Femur (tissue), 1 donor: Measurements from ENCODE around the gene CPN2.

Experiments
- DNase-seq: peaks from one replicate; pipeline ENCODE4 v3.0.0-alpha.2; 2017

CPN2 gene

DNA sequence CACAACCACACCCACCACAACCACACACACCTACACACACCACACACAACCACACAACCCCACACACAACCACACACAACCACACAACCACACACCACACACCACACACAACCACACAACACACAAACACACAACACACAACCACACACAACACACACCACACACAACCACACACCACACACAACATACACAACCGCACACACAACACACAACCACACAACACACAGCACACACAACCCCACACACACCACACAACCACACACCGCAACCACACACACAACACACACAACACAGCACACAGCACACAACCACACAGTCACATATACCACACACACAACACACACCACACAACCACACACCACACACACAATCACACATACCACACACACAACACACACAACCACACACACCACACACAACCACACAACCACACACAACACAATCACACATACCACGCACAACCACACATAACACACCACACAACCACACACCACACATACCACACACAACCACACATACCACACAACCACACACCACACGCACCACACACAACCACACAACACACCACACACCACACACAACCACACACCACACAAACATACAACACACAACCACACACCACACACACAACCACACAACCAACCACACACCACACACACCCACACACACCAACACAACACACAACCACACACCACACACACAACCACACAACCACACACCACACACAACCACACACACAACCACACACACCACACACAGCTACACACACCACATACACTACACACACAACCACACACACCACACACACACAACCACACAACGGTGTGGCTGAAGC is 23.7 kb downstream of the CPN2 start:
- peak; percentile 28 for DNase-seq

DNA sequence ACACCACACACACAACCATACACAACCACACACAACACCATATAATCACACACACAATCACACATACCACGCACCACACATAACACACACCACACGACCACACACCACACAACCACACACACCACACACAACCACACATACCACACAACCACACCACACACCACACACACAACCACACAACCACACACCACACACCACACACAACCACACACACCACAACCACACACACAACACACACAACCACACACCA is 24.2 kb downstream of the CPN2 start:
- DNase-seq: no peak

DNA sequence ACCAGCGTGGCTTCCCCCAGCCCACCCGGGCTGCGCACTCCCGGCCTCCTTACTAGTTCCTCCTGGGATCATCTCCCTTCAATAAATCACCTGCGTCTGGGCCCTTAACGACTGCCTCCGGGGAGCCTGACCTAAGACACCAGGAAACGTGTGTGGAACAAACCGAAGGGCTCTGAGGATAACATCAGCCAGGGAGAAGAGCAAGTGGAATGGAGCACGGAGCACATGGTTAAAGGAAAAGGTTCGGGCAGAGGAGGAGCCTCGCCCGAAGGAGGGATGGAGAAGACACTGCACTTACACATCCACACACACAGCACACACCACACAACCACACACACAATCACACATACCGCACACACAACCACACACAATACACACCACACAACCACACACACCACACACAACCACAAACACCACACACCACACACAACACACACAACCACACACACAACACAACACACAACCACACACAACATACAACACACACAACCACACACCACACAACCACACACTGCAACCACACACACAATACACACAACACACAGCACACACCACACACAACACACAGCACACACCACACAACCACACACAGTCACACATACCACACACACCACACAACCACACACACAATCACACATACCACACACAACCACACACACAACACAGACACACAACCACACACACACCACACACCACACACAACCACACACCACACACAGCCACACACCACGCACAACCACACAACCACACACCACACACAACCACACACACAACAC is 24.7 kb downstream of the CPN2 start:
- no peak for DNase-seq

DNA sequence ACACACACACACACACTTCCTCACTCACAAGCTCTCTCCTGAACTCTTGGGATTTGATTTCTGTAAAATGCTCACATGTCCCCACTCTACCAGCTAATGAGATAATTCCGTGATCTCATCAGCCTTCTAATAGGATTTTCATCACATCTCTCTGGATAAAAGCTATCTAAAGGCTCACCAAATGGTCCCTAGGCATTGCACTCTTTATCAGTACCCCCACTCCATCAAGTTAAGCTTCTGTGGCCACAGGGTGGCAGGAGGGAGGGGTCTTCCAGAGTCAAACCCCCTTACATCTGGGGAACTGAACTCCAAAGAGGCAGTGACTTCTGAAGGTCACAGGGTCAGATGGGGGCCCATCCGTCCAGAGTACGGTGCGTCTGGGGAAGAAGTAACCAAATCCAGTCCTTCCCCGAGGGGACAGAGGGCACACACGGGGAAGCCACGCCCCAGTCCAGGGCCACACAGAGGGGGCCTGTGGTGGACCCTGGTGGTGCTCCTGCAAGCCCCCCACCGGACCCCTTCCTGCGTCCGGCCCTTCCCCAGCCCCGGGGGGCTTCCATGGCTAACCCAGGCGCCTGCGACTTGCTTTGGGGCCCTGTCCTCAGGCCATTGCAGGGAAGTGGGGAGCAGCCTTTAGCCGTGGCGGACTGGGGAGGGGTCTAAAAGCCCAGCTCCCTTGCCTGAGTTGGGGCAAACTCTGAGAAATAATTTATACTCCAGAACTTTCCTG is 25.5 kb downstream of the CPN2 start:
- DNase-seq: no peak

DNA sequence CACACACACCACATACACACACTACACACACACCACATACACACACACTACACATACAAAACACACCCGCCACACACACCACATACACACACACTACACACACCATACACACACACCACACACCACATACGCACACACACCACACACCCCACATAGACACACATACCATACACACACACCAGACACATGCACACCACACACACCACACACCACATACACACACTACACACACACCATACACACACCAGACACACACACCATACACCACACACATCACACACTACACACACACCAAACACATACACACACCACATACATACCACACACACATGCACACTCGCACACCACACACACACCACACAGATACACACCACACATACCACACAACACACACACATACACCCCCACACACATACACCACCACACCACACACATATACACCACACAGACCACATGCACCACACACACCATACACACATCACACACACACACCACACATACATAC is 26.3 kb downstream of the CPN2 start:
- no peak for DNase-seq

DNA sequence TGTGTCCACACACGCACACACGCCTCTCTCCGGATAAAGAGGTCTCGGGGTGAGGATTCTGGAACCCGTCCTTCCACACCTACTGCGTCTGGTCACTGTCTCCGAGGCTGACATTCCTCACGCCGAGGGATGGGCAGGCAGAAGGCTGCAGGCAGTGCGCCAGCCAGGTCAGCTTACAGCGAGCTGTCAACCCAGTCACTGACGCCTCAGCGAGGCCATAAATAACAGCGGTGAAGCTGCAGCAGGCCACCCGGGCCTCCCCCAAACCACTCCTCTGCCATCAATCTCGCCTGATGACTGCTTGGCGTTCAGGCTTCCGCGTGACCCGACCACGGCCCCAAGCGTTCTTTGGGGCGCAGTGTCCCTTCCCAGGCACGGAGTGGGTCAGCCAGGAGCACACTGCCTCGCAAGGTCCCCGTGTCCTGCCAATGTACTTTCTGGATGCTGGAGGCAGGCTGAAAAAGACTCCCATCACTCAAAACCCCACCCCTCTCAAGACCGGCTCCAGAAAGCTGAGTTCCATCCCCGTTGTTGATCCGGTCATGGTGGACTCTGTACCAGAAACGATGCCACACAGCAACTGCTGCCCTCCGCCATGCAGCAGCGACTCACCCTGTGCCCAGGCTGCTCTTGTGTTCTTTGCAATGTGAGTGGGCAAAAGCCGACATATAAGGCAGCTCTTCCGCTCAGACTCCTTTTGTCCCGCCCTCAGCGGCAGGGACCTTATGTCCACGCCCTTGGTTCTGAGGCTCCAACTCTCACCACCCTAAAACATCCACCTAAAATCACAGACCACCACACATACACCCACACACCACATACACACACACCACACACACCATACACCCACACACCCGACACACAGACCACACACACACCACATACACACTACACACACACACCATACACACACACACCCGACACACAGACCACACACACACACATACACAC is 27.1 kb downstream of the CPN2 start:
- peak; percentile 84 for DNase-seq

DNA sequence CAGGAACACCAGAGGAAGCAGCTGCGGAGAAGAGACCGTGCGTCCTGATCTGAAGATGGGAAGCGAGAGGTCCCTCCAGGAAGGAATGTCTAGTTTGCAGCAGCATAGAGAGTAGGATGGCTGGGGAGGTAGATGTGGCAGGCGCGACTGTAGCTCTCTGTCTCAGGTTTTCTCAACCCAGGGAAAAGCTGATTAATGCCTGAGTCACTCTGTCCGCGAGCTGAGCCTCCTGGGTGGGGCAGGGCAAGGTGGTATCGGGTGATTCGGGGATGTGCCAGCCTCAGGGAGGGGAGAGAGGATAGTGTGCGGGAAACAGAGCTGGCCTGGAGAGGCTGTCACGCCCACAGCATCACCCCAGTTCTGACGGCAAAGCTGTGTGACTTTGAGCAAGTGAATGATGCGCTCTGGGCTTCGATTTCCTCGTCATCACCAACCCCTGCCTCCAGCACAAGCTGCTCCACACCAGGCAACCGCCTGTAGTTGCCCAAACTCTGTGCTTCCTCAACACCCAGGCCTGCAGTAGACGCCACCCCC is 28.4 kb downstream of the CPN2 start:
- peak; percentile 28 for DNase-seq

DNA sequence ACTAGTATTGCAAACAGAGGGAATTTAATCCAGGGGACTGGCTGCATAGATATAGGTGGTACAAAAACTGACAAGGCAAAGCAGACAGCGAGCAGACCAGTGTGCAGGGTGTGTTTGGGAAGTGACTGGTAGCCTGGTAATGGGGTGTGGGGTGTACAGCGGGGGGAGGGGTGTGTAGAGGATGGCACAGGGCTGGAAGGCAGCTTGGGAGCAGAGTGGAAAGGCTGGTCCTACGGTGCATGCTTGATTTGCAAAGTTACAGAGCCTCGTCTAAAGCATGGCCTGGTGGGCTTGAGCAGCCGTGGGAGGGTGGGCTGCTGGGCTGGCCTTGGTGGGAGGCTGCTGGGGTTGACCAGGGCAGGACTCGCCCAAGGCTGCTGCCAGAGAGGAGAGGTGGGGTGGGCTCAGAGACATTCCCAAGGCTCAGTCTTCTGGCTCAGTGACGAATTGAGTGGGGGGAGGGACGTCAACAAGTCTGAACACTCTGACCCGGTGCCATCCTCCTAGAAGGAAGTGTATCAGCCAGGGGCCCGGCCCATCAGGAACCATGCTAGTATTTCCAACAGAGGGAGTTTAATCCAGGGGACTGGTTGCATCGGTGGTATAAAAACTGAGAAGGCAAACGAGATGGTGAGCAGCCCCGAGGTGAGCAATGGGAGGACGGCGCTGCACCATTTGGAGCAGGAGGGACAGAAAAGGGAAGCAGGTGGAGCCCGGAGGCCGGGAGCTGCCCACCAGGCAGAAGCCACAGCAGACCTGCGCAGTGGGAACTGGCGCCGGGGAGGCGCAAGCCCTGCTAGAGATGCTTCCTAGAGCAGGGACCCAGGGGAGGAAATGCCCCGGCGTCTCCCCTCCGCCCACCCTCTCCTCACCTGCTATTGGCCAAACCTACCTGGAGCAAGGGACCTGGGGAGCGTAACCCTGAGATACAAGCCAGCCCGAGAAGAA is 29.2 kb downstream of the CPN2 start:
- peak; percentile 18 for DNase-seq

DNA sequence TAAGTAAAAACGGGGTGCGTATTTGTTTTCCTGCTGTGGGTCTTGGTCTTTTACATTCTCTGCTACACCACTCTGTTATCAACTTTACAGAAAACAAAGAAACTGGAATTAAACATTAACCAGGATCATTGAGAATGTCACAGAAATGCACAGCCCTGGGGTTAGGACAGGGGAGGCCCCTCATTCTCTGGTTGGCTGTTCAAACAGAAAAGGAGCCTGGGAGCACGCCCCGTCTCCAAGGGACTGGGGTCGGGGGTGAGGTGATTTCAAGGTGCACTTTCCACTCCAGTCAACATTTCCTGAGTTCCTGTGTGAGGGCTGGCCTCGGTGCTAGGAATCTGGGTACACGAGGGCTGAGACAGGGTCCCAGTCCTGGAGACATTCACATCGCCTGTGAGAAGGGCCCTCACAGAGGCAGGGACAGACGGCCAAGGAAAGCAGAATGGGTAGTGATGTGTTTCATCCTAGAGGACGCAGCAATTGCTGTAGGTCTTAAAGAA is 30.3 kb downstream of the CPN2 start:
- no peak for DNase-seq

DNA sequence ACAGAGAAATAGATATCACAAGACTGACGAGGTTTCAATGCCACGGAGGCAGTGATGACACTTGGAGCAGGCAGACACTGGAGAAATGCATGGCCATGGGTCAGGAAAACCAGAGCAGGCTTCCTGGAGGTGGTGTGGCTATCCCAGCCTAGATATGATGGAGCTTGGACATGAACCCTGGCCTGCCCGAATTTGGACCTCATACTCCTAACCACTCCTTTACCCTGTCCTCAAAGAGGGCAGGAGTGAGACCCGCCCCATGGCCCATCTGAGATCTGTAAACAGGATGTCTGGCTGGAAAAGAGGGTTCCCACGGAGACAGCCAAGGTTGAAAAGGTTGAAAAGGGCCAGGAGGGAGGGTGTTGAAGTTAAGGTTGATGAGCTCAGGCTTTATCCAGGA is 31.0 kb downstream of the CPN2 start:
- DNase-seq: no peak

DNA sequence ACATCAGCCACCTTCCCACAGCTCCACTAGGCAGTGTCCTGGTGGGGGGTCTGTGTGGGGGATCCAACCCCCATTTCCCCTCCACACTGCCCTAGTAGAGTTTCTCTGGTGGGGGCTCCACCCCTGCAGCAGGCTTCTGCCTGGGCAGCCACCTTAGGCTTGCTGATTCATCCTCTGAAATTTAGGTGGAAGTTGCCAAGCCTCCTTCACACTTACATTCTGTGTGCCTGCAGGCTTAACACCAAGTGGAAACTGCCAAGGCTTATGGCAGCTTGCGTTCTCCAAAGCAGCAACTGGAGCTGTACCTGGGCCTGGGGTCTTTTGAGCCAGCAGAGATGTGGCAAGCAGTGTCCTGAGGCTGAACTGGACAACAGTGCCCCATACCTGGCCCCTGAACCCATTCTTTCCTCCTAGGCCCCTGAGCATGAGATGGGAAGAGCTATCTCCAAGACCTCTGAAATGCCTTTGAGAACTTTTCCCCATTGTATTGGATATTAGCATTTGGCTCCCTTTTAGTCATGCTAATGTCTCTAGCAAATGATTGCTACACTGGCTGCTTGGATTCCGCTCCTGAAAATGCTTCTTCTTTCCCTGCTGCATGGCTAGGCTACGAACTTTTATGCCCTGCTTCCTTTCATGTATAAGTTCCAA is 32.5 kb downstream of the CPN2 start:
- DNase-seq: no peak

DNA sequence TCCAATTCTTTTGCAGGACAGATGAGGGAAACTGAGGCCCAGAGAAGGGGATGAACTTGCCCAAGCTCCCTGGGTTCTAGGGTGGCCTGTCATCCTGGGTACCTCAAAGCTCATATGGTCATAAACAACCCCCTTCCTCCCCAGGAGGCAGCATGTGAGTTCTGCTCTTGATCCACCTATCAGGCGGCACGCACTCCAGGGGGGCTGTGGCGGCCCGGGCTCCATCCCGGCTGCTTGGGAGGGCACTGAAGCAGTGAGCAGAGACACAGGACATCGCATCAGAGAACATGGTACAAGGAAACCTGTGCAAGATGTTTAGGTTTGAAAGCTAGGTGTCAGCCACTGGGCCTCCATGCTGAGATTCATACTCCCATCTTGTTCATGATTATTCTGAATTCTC is 34.2 kb downstream of the CPN2 start:
- no peak for DNase-seq

DNA sequence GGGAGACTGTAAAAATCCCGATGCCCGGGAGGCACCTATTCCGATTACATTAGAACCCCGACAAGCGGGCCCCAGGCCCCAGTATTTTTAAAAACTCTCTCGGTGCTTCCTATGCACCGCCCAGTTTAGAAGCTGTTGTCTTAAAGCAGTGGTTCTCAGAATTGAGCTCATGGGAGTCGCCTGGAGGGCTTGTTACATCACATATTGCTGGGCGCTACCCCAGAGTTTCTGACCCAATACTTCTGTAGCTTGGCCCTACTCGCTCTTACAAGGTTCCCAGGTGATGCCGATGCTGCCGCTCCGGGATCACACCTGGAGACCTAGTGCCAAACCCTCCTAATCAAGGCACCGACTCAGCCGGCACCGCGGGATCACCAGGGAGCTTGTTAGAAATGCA is 35.2 kb downstream of the CPN2 start:
- peak; percentile 56 for DNase-seq

DNA sequence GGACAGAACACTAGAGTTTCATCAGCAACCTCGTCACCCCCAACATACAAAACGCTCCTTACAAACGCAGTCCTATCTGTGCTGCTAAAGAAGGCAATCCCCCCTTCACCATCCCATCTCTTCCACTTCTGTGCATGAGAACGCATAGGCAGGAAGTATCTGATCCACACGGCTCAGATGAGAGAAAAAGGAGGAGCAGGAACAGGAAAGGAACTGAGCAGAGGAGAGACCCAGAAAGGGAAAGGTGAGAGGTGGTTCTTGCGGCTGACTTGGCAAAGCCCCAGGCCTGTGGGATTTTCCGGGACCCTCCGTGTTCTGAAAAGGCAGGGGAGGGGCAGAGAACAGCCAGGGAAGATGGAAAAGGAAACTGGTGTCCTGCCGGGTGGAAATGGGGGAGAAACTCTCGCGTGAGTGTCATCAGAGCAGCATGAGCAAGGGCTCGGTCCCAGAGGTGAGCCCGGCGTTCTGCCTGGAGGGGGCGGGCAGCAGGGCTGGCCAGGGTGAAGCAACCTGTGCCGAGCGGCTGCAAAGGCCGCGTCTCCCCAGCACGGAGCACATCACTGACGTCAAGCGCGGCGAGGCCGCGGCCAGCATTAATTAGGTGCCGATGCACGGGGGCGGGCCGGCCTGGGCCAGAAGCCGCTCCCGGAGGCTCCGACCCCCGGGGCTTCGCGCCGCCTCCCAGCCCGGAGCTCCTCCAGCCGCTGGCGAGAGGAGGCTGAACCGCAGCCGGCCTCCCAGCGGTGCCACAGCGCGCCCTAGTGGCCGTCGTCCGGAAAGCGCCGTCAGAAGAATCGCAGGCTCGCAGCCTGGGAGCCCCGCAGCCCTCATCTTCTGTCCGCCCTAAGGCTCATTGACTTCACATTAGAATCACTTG is 35.8 kb downstream of the CPN2 start:
- DNase-seq: peak; percentile 93

DNA sequence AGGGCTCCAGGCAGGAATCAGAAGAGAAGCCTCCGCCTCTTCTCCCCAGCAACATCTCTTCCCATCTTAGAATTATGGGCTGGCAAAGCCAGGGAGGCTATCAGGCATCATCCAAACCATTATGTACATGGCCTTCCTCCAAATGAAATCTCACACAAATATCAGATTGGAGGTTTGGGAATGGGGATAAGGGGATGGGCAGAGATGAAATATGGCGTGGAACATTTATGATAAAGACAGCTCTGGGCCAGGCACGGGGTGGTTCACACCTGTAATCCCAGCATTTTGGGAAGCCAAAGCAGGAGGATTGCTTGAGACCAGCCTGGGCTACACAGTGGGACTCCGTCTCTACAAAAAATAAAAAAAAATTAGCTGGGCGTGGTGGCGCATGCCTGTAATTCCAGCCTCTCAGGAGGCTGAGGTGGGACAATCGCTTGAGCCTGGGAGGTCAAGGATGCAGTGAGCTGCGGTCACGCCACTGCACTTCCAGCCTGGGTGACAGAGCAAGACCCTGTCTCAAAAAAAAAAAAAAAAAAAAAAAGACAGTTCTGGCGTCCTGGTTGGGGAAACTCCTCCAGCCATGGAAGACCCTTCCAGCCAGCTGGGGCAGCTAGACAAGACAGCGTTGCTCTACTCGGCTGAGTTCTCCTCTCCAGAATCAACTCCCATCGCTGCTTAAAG is 36.6 kb downstream of the CPN2 start:
- no peak for DNase-seq

DNA sequence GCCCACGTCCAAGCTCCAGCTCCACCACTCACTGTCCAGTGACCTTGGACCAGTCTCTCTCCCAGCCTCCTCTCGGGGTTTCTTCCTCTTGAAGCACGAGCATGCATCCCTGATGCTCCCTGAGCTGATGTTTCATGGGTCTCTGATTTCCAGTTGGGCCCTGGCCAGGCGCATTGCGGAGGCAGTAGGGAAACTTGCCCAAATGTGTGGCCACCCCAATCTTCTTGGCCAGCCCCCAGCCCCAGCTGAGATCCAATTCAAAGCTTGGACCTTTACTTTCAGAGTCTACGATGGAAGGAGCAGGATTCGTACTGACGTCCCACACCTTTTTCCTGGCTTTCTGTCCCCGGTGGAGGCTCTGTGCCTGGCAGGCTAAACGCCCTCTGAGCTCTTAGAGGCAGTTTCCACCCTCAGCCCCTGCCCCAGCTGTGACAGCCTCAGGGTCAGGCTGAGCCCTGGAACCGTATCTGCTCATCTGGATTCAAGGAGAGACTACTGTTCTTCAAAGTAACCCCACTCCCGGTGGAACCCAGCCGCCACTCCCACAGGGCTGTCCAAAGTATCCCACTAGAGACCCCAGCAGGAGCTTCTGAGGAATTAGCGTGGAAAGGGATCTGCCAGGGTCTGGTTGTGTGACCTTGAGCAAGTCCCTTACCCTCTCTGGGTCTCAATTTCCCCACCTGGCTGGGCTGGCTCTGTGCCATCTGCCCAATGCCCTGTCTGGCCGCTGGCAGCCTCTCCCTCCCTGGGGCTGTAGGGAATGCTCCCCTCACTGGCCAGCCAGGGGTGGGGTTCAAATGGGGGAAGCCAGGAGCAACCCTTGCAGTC is 37.4 kb downstream of the CPN2 start:
- peak; percentile 82 for DNase-seq

DNA sequence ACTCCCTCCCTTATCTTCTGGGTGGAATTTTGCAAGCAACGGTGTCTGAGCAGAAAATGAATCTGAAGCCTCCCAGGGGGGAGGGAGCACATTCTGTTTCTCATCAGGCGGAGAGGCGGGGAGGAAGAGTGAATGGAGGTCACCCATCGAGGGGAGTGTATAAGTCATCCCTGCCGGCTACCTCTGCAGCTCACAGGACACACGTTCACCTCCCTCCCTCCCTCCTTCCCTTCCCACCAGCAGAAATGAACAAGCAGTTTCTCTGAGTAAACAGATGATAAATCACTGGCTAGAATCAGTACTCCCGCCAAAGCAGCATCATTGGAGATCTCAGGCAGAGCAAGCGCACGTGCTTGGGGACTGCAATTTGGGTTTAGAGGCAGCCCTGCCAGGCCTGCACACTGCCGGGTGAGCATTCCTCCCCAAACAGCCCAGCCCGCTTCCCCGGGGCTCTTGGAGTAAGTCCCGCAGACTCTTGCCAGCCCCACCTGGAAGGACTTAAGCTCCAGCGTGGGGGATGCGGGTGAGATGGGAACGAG is 38.3 kb downstream of the CPN2 start:
- DNase-seq: peak; percentile 89
